K562 (cell line): ENCODE data around the gene ADCY9. TPM values are rescaled to one million over a fixed set of nuclear protein-coding genes. Genes with fewer than 3 reads are reported as not detected.
"Not testable (repeated sequence)": the region's sequence is repeated elsewhere in the genome, so short reads cannot be mapped to it uniquely, and the experiment has no call there.

ENCODE experiments used
- ATAC-seq: fragments of 200-7000 bp; cut with Tn5 transposase; 3 replicates; pipeline ENCODE4 v1.9.1; 2020; ENCODE audit warnings: moderate library complexity
- BruUV-seq: library from RNA; stranded (reverse); fragments of 400-500 nt; replicated peaks from 2 replicates; lab custom pipeline; 2021; lab: Mats Ljungman, UMichigan
- CTCF ChIA-PET: fragments of 300-600 bp; formaldehyde crosslinking; extraction: SDS; loops from one replicate; lab custom pipeline; 2021; ENCODE audit warnings: low intra/inter-chr PET ratio; lab: Yijun Ruan, JAX
- POLR2A ChIA-PET: fragments of 300-600, 350-650 bp; sonication (Branson Sonifier 250); formaldehyde crosslinking; extraction: SDS; loops from one replicate; lab custom pipeline; 2021; ENCODE audit warnings: antibody characterized with exemption, inconsistent platforms; lab: Yijun Ruan, JAX
- DNase-seq, 4 experiments: peaks; one replicate each; pipeline versions ENCODE4 v3.0.0 to v3.0.0-alpha.2; 2011 to 2018; ENCODE audit warnings: low spot score in 3 of 4, mixed read lengths in 3 of 4; ENCODE audit errors: extremely low read depth in 1 of 4
- FAIRE-seq: peaks from 2 replicates; lab custom pipeline; 2011; peaks lifted over from hg19 to GRCh38; lab: Jason Lieb, UNC
- H2AFZ ChIP-seq: 2 replicates; pipeline ENCODE4 v1.6.0; 2011; ENCODE audit warnings: low read depth, low read length, control low read depth, inconsistent platforms
- H3K27ac ChIP-seq: fragments of 200-600 bp; 3 replicates; pipeline ENCODE4 v1.8.0; 2011; ENCODE audit warnings: low read depth, mild to moderate bottlenecking, control low read depth, inconsistent platforms, low read length, moderate library complexity, mixed read lengths; ENCODE audit errors: extremely low read depth
- H3K27me3 ChIP-seq, 2 experiments: fragments of 300-600 bp in 1 of 2; 2 replicates in 1 of 2; 3 replicates in 1 of 2; pipeline versions ENCODE4 v1.6.0 to v1.8.0; 2011; ENCODE audit warnings: inconsistent platforms in 2 of 2, low read length in 2 of 2, mild to moderate bottlenecking in 1 of 2, mixed read lengths in 1 of 2, moderate library complexity in 1 of 2; ENCODE audit not compliant: control insufficient read depth in 2 of 2, insufficient read depth in 2 of 2
- H3K36me3 ChIP-seq: fragments of 300-600 bp; 3 replicates; pipeline ENCODE4 v1.8.0; 2011; ENCODE audit warnings: mild to moderate bottlenecking, low read length, inconsistent platforms; ENCODE audit not compliant: control insufficient read depth, insufficient read depth
- H3K4me1 ChIP-seq, 2 experiments: fragments of 200-600 bp in 1 of 2; replicated peaks in 1 of 2; 2 replicates in 1 of 2; 3 replicates in 1 of 2; pipeline versions ENCODE4 v1.5.1 to v1.8.0; 2011; ENCODE audit warnings: inconsistent platforms in 2 of 2, low read length in 2 of 2, mild to moderate bottlenecking in 1 of 2, mixed read lengths in 1 of 2, moderate library complexity in 1 of 2; ENCODE audit not compliant: control insufficient read depth in 2 of 2, insufficient read depth in 2 of 2
- H3K4me2 ChIP-seq: 2 replicates; pipeline ENCODE4 v1.6.1; 2011; ENCODE audit warnings: low read length, control low read depth, inconsistent platforms, mixed read lengths; ENCODE audit not compliant: insufficient read depth
- H3K4me3 ChIP-seq: fragments of 200-600 bp; sonication (generic), shearing (Covaris generic); 2 replicates; pipeline ENCODE4 v1.5.1; 2016; ENCODE audit warnings: control low read depth, inconsistent platforms
- H3K79me2 ChIP-seq: fragments of 200-600 bp; 3 replicates; pipeline ENCODE4 v1.8.0; 2011; ENCODE audit warnings: low read length, inconsistent platforms; ENCODE audit not compliant: control insufficient read depth, insufficient read depth
- H3K9ac ChIP-seq, 2 experiments: 2 replicates each; pipeline versions ENCODE4 v1.6.0 to v1.6.1; 2011; ENCODE audit warnings: low read depth in 2 of 2, low read length in 2 of 2, control low read depth in 1 of 2, inconsistent platforms in 1 of 2, mild to moderate bottlenecking in 1 of 2, mixed read lengths in 1 of 2; ENCODE audit not compliant: insufficient read depth in 1 of 2
- H3K9me1 ChIP-seq: one replicate; pipeline ENCODE4 v1.6.0; 2011; ENCODE audit warnings: inconsistent platforms, mild to moderate bottlenecking, low read length, moderate library complexity; ENCODE audit not compliant: control insufficient read depth, insufficient read depth
- H3K9me3 ChIP-seq: replicated peaks from 2 replicates; pipeline ENCODE4 v1.5.1; 2011; ENCODE audit warnings: low read depth, low read length, inconsistent platforms; ENCODE audit not compliant: control insufficient read depth, insufficient read depth
- H4K20me1 ChIP-seq: replicated peaks from 2 replicates; pipeline ENCODE4 v1.6.1; 2011; ENCODE audit warnings: low read length, inconsistent platforms, mixed read lengths; ENCODE audit not compliant: control insufficient read depth, insufficient read depth
- ATF1 ChIP-seq, 2 experiments: fragments of 450-650 bp in 1 of 2; IDR thresholded peaks; 2 replicates each; pipeline ENCODE4 v1.6.1; 2016; ENCODE audit warnings: missing compliant biosample characterization in 1 of 2, missing genetic modification characterization in 1 of 2
- IFI16 ChIP-seq: fragments of 250-450 bp; sonication (Bioruptor Pico); IDR thresholded peaks from 2 replicates; pipeline ENCODE4 v2.1.2; 2022; ENCODE audit warnings: mild to moderate bottlenecking, inconsistent platforms
- KLF16 ChIP-seq: IDR thresholded peaks from 2 replicates; pipeline ENCODE4 v1.6.1; 2016; ENCODE audit warnings: antibody characterized with exemption
- MEF2A ChIP-seq: IDR thresholded peaks from 2 replicates; pipeline ENCODE4 v1.6.1; 2011; ENCODE audit warnings: low read depth, mild to moderate bottlenecking, low read length, moderate library complexity; ENCODE audit not compliant: control insufficient read depth
- NFATC3 ChIP-seq: fragments of 450-650 bp; IDR thresholded peaks from 2 replicates; pipeline ENCODE4 v1.6.1; 2017; ENCODE audit warnings: mild to moderate bottlenecking
- NFIC ChIP-seq: fragments of 450-650 bp; IDR thresholded peaks from 2 replicates; pipeline ENCODE4 v1.6.1; 2017; ENCODE audit warnings: mild to moderate bottlenecking, inconsistent platforms
- NFYB ChIP-seq: IDR thresholded peaks from 2 replicates; pipeline ENCODE4 v1.6.1; 2011; ENCODE audit warnings: mild to moderate bottlenecking, moderate library complexity; ENCODE audit not compliant: insufficient read length; ENCODE audit errors: extremely low read depth
- STAT5B ChIP-seq: fragments of 250-450 bp; sonication (Bioruptor Pico); IDR thresholded peaks from 2 replicates; pipeline ENCODE4 v1.8.0; 2021; ENCODE audit warnings: mild to moderate bottlenecking, inconsistent platforms
- TAF1 ChIP-seq: IDR thresholded peaks from 2 replicates; pipeline ENCODE4 v1.6.1; 2011; ENCODE audit warnings: mild to moderate bottlenecking, low read length, moderate library complexity; ENCODE audit not compliant: insufficient read depth, control insufficient read depth, severe bottlenecking; ENCODE audit errors: extremely low read depth
- TCF7L2 ChIP-seq: fragments of 150-350 bp; IDR thresholded peaks from 2 replicates; pipeline ENCODE4 v1.6.1; 2016; ENCODE audit warnings: low read depth, mild to moderate bottlenecking, low read length, moderate library complexity
- YBX1 ChIP-seq: fragments of 450-650 bp; IDR thresholded peaks from 2 replicates; pipeline ENCODE4 v1.7.1; 2016; ENCODE audit warnings: mild to moderate bottlenecking
- ZNF121 ChIP-seq: sonication (generic); formaldehyde crosslinking; conservative IDR thresholded peaks from 2 replicates; pipeline ENCODE4 v1.8.0; 2022; ENCODE audit warnings: missing genetic modification reagents
- ZNF589 ChIP-seq: fragments of 200-800 bp; sonication (Bioruptor generic); IDR thresholded peaks from 2 replicates; pipeline ENCODE4 v1.6.1; 2016; ENCODE audit warnings: low read depth, missing genetic modification characterization, missing compliant biosample characterization
- WGBS: fragments of 100-300 bp; shearing (Covaris generic); methylation state at CpG from one replicate; pipeline ENCODE4 v1.1.6; 2016; ENCODE audit warnings: low coverage, mixed read lengths; ENCODE audit not compliant: insufficient coverage; ENCODE audit errors: missing lambda C conversion rate; 5-methylcytosine and 5-hydroxymethylcytosine counted together
- in situ Hi-C: fragments of 300-500 bp; cut with MboI; formaldehyde crosslinking; loops from 4 replicates; pipeline ENCODE4 v1.15.0; 2018; ENCODE audit warnings: inconsistent platforms, mixed read lengths
- intact Hi-C: fragments of 100-400 bp; cut with micrococcal nuclease; formaldehyde crosslinking; loops from 2 replicates; pipeline ENCODE4 v1.14.2; 2022
- polyA plus RNA-seq, 8 experiments: library from polyadenylated mRNA; depleted of rRNA in 4 of 8; stranded (reverse) in 5 of 8; unstranded in 3 of 8; fragments of >200 nt; fragmentation: Nextera tagmentation in 2 of 8; fragmentation: Illumina TruSeq in 1 of 8; extraction: Ambion mirVana in 2 of 8; extraction: Trizol in 1 of 8; gene quantifications; 2 replicates each; pipeline versions ENCODE4 v1.2.1 to v1.2.3, GENCODE V29; 2011 to 2014; ENCODE audit warnings: inconsistent platforms in 1 of 8, missing spikeins in 1 of 8
- total RNA-seq, 7 experiments: library from RNA; depleted of rRNA in 6 of 7; stranded (reverse); fragments of >200 nt in 6 of 7; fragmentation: Illumina TruSeq in 2 of 7; extraction: Trizol in 2 of 7; gene quantifications; 2 replicates each; pipeline versions ENCODE4 v1.2.1 to v1.2.3, GENCODE V29; 2011 to 2021; ENCODE audit warnings: low replicate concordance in 1 of 7
- TF ChIP-seq, protein P1 (sequence below): fragments of 250-450 bp; sonication (Bioruptor Pico); IDR thresholded peaks from 2 replicates; pipeline ENCODE4 v1.4.0; 2020; ENCODE audit warnings: borderline replicate concordance

The ADCY9 gene
- total and polyA plus RNA-seq, 9 of the 15 experiments (the other 6 are each of a cell fraction or from before 2014, with no cell fraction given), result 0.03 to 0.29 (median 0.17) TPM

GRCh38 chr16:4036952-4037351 lies 79.3 kb downstream of the ADCY9 start:
- POLR2A ChIA-PET, result not testable (repeated sequence)
- peak; percentile 32; the same call in 1 of the 2 replicates for TF ChIP-seq ZNF121 (CRISPR knock-in tag)
- WGBS, result 2% methylated on average over 3 of the region's 3 CpGs

GRCh38 chr16:4034963-4035362 lies 81.3 kb downstream of the ADCY9 start:
- Histone ChIP-seq H3K4me1 (no peaks in the 10 kb centered on the region), H4K20me1 (no peaks in the 10 kb centered on the region), H3K9ac (no peak overlapping the region), H3K27ac (no peak overlapping the region), H3K79me2 (no peaks in the 10 kb centered on the region), H3K27me3 (peaks cover 23 to 46% of the 10 kb centered on the region in 2 experiments), H3K36me3 (no peaks in the 10 kb centered on the region), H3K9me1 (no peaks in the 10 kb centered on the region)
- intact Hi-C loops, result no loop called here
- no peak for ATAC-seq
- ChIA-PET POLR2A (no interaction called here), CTCF (no interaction called here)
- no peak for FAIRE-seq
- BruUV-seq, result no TSS peak
- in situ Hi-C loops, result no loop called here
- WGBS, result 3% methylated on average over 4 of the region's 4 CpGs
- TF ChIP-seq STAT5B (CRISPR knock-in tag), result no peak
- no peak for TF ChIP-seq YBX1
- TF ChIP-seq NFIC, result no peak
- no peak for TF ChIP-seq ATF1 (CRISPR knock-in tag; IDR thresholded peaks at IDR 0.05)
- TF ChIP-seq ATF1 (tag; IDR thresholded peaks at IDR 0.05), result no peak
- no peak for TF ChIP-seq NFYB
- TF ChIP-seq KLF16, result no peak
- TF ChIP-seq, protein P1, sequence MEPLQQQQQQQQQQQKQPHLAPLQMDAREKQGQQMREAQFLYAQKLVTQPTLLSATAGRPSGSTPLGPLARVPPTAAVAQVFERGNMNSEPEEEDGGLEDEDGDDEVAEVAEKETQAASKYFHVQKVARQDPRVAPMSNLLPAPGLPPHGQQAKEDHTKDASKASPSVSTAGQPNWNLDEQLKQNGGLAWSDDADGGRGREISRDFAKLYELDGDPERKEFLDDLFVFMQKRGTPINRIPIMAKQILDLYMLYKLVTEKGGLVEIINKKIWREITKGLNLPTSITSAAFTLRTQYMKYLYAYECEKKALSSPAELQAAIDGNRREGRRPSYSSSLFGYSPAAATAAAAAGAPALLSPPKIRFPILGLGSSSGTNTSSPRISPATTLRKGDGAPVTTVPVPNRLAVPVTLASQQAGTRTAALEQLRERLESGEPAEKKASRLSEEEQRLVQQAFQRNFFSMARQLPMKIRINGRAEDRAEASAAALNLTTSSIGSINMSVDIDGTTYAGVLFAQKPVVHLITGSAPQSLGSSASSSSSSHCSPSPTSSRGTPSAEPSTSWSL (CRISPR knock-in tag), result no peak
- TF ChIP-seq ZNF589, result no peak
- no peak for TF ChIP-seq TCF7L2
- no peak for TF ChIP-seq MEF2A
- TF ChIP-seq TAF1, result no peak
- no peak for TF ChIP-seq IFI16 (CRISPR knock-in tag)
- no peak for TF ChIP-seq NFATC3
- TF ChIP-seq, all 486 proteins: peak for 0
- no peak for DNase-seq
- H3K4me2 ChIP-seq, result no peak overlapping the region
- H3K4me3 ChIP-seq, result no peak overlapping the region
- H2AFZ ChIP-seq, result no peak overlapping the region
- no peaks in the 10 kb centered on the region for H3K9me3 ChIP-seq

More at GRCh38 chr16:4036952-4037351, 79.3 kb downstream of the ADCY9 start:
- DNase-seq, intact Hi-C loops, H3K9me1 ChIP-seq, ATAC-seq, BruUV-seq, H3K27ac ChIP-seq, H3K9me3 ChIP-seq, H3K9ac ChIP-seq, CTCF ChIA-PET, H3K79me2 ChIP-seq, H3K4me2 ChIP-seq, H4K20me1 ChIP-seq, FAIRE-seq, H3K4me1 ChIP-seq, H2AFZ ChIP-seq, in situ Hi-C loops, H3K4me3 ChIP-seq, H3K36me3 ChIP-seq: not testable (repeated sequence)
- peaks cover 17 to 60% of the 10 kb centered on the region in 2 experiments for H3K27me3 ChIP-seq
